Uterus (tissue), 2 donors: ENCODE results near the gene KCNE1.

Experiments
- CTCF ChIP-seq, 4 experiments: fragments of 200-600 bp in 2 of 4; fragments of 450-650 bp in 2 of 4; sonication (generic) in 2 of 4; IDR thresholded peaks; one replicate each; pipeline ENCODE4 v1.5.1; 2016 to 2019; ENCODE audit warnings: antibody characterized with exemption in 4 of 4, mild to moderate bottlenecking in 2 of 4, moderate library complexity in 1 of 4
- POLR2A ChIP-seq, 2 donors: fragments of 450-650 bp; IDR thresholded peaks; one replicate each; pipeline ENCODE4 v1.6.1; 2016; ENCODE audit warnings: antibody characterized with exemption in 2 of 2, mild to moderate bottlenecking in 1 of 2, moderate library complexity in 1 of 2

GRCh38 chr21:34517491-34518245 is 5.7 kb upstream of the KCNE1 start:
- TF ChIP-seq CTCF (IDR thresholded peaks at IDR 0.05) (no peak), POLR2A (IDR thresholded peaks at IDR 0.05) (no peak)
